Gastroesophageal sphincter (tissue), 4 donors: ENCODE data around the gene QPCT. TPM values are rescaled to one million over a fixed set of nuclear protein-coding genes. Genes with fewer than 3 reads are reported as not detected.

Experiments used
- ATAC-seq: fragments of 150-250 bp; one replicate; pipeline ENCODE4 v1.9.1; 2016; ENCODE audit warnings: mild to moderate bottlenecking, moderate library complexity
- H3K27ac ChIP-seq, 4 donors: fragments of 200-600 bp; sonication (generic) in 3 of 4; 1 replicate in 3 of 4; 2 replicates in 1 of 4; pipeline ENCODE4 v1.5.1; 2016 to 2019
- H3K27me3 ChIP-seq: fragments of 200-600 bp; sonication (generic); one replicate; pipeline ENCODE4 v1.5.1; 2019
- H3K36me3 ChIP-seq, 2 donors: fragments of 200-600 bp; sonication (generic); one replicate each; pipeline ENCODE4 v1.5.1; 2019; ENCODE audit warnings: control low read depth in 1 of 2
- H3K4me1 ChIP-seq, 3 donors: fragments of 200-600 bp; sonication (generic); 1 replicate in 2 of 3; 2 replicates in 1 of 3; pipeline ENCODE4 v1.5.1; 2016 to 2019; ENCODE audit warnings: control low read depth in 2 of 3
- H3K4me3 ChIP-seq, 2 donors: fragments of 200-600 bp; sonication (generic); one replicate each; pipeline ENCODE4 v1.5.1; 2019; ENCODE audit warnings: mild to moderate bottlenecking in 1 of 2, moderate library complexity in 1 of 2
- H3K9me3 ChIP-seq, 3 donors: fragments of 200-600 bp; sonication (generic); one replicate each; pipeline ENCODE4 v1.5.1; 2017 to 2019; ENCODE audit warnings: control low read depth in 2 of 3
- CTCF ChIP-seq, 4 experiments: fragments of 200-600 bp in 2 of 4; fragments of 450-650 bp in 2 of 4; sonication (generic) in 1 of 4; IDR thresholded peaks; one replicate each; pipeline ENCODE4 v1.5.1; 2017 to 2019; ENCODE audit warnings: antibody characterized with exemption in 4 of 4, mild to moderate bottlenecking in 2 of 4, moderate library complexity in 2 of 4
- EP300 ChIP-seq: sonication (generic); formaldehyde crosslinking; IDR thresholded peaks from one replicate; pipeline ENCODE4 v1.6.1; 2017; ENCODE audit warnings: antibody characterized with exemption, mild to moderate bottlenecking
- POLR2A ChIP-seq, 2 donors: fragments of 450-650 bp; IDR thresholded peaks; one replicate each; pipeline ENCODE4 v1.6.1; 2017; ENCODE audit warnings: antibody characterized with exemption in 2 of 2, mild to moderate bottlenecking in 2 of 2, moderate library complexity in 1 of 2
- POLR2AphosphoS5 ChIP-seq: sonication (generic); formaldehyde crosslinking; IDR thresholded peaks from one replicate; pipeline ENCODE4 v1.6.1; 2017; ENCODE audit warnings: antibody characterized with exemption
- WGBS, 2 donors: methylation state at CpG; one replicate each; pipeline ENCODE4 v1.1.5; 2018; ENCODE audit warnings: low coverage in 1 of 2; 5-methylcytosine and 5-hydroxymethylcytosine counted together
- total RNA-seq, 4 donors: library from RNA; depleted of rRNA; stranded (reverse); fragments of >200 nt; gene quantifications; one replicate each; pipeline ENCODE4 v1.1.0, GENCODE V29; 2016

QPCT gene
- total RNA-seq, 4 donors from 2014 or later: 1.5 to 5.2 (median 2.6) TPM

GRCh38 chr2:37321029-37321682, 23.3 kb upstream of the QPCT start:
- Histone ChIP-seq H3K27me3 (no peaks in the 10 kb centered on the region), H3K9me3 (no peaks in the 10 kb centered on the region), H3K4me3 (no peak overlapping the region), H3K27ac (no peak overlapping the region), H3K36me3 (peaks cover 0 to 1% of the 10 kb centered on the region in 2 donors), H3K4me1 (peaks cover 0 to 81% (median 3%) of the 10 kb centered on the region in 3 donors)
- no peak for ATAC-seq
- TF ChIP-seq EP300 (no peak), CTCF (IDR thresholded peaks at IDR 0.05) (no peak), POLR2A (IDR thresholded peaks at IDR 0.05) (no peak), POLR2AphosphoS5 (no peak)
- 63 to 76% methylated on average over 4 of the region's 4 CpGs for WGBS, 2 donors

- H3K36me3 ChIP-seq: no peaks in the 10 kb centered on the region
- no peaks in the 10 kb centered on the region for H3K27me3 ChIP-seq
- no peak for ATAC-seq
- TF ChIP-seq EP300 (no peak), POLR2AphosphoS5 (no peak), CTCF (IDR thresholded peaks at IDR 0.05) (no peak), POLR2A (IDR thresholded peaks at IDR 0.05) (no peak)
- peak overlapping the region in 1 of 4 donors; percentile 94 for H3K27ac ChIP-seq
- no peaks in the 10 kb centered on the region for H3K9me3 ChIP-seq
- peak overlapping the region; percentile 93 to 98 for H3K4me3 ChIP-seq
- peaks cover 0 to 81% (median 3%) of the 10 kb centered on the region in 3 donors for H3K4me1 ChIP-seq
Measured at GRCh38 chr2:37322368-37322767, 22.1 kb upstream of the QPCT start.

GRCh38 chr2:37323176-37323780, 21.2 kb upstream of the QPCT start:
- 7 to 10% methylated on average over 10 to 13 of the region's 13 CpGs for WGBS, 2 donors

GRCh38 chr2:37323781-37324535, 20.5 kb upstream of the QPCT start:
- H3K4me1 ChIP-seq: peaks cover 0 to 65% (median 3%) of the 10 kb centered on the region in 3 donors
- TF ChIP-seq CTCF (IDR thresholded peaks at IDR 0.05) (no peak), POLR2A (IDR thresholded peaks at IDR 0.05) (no peak), EP300 (no peak), POLR2AphosphoS5 (no peak)
- no peaks in the 10 kb centered on the region for H3K27me3 ChIP-seq
- H3K9me3 ChIP-seq: no peaks in the 10 kb centered on the region
- H3K4me3 ChIP-seq: peak overlapping the region; percentile 93 to 98
- ATAC-seq: peak; percentile 12
- H3K27ac ChIP-seq: peak overlapping the region; percentile 92 to 95 (median 94)
- 0% methylated on average over 6 to 16 of the region's 61 CpGs for WGBS, 2 donors
- H3K36me3 ChIP-seq: no peaks in the 10 kb centered on the region

More at GRCh38 chr2:37323176-37323780, 21.2 kb upstream of the QPCT start:
- H3K9me3 ChIP-seq: no peaks in the 10 kb centered on the region
- H3K4me1 ChIP-seq: peaks cover 0 to 72% (median 3%) of the 10 kb centered on the region in 3 donors
- no peaks in the 10 kb centered on the region for H3K27me3 ChIP-seq
- peak overlapping the region; percentile 93 to 98 for H3K4me3 ChIP-seq
- TF ChIP-seq CTCF (IDR thresholded peaks at IDR 0.05) (no peak), POLR2AphosphoS5 (no peak), POLR2A (IDR thresholded peaks at IDR 0.05) (no peak), EP300 (no peak)
- H3K27ac ChIP-seq: peak overlapping the region; percentile 92 to 95 (median 94)
- ATAC-seq: no peak
- H3K36me3 ChIP-seq: no peaks in the 10 kb centered on the region
